Heart left ventricle (tissue), 16 donors: Measurements from ENCODE around the gene GNAO1. TPM values are rescaled to one million over a fixed set of nuclear protein-coding genes. Genes with fewer than 3 reads are reported as not detected.
A peak's percentile ranks its signal among the peaks of the same experiment; 100 is the strongest.

Source experiments
- ATAC-seq, 4 donors: fragments of 200-7000 bp; cut with Tn5 transposase; one replicate each; pipeline ENCODE4 v1.9.1; 2020 to 2022; ENCODE audit warnings: moderate library complexity in 4 of 4, mild to moderate bottlenecking in 3 of 4, moderate number of reproducible peaks in 1 of 4
- DNase-seq, 5 donors: peaks; one replicate each; pipeline ENCODE4 v3.0.0-alpha.2; 2020
- H3K27ac ChIP-seq, 12 donors: fragments of 200-600 bp; sonication (generic) in 4 of 12; one replicate each; pipeline versions ENCODE4 v1.5.0 to v1.8.0; 2016 to 2022; ENCODE audit warnings: mild to moderate bottlenecking in 2 of 12
- H3K27me3 ChIP-seq, 9 donors: fragments of 200-600 bp; sonication (generic) in 2 of 9; one replicate each; pipeline versions ENCODE4 v1.5.1 to v1.8.0; 2016 to 2022; ENCODE audit warnings: mild to moderate bottlenecking in 3 of 9
- H3K36me3 ChIP-seq, 9 donors: fragments of 200-600 bp; sonication (generic) in 2 of 9; one replicate each; pipeline versions ENCODE4 v1.5.0 to v1.8.0; 2018 to 2022; ENCODE audit warnings: mild to moderate bottlenecking in 2 of 9
- H3K4me1 ChIP-seq, 12 donors: fragments of 200-600 bp; sonication (generic) in 4 of 12; one replicate each; pipeline versions ENCODE4 v1.5.0 to v1.8.0; 2016 to 2022; ENCODE audit warnings: mild to moderate bottlenecking in 3 of 12
- H3K4me3 ChIP-seq, 12 donors: fragments of 200-600 bp; sonication (generic) in 4 of 12; one replicate each; pipeline versions ENCODE4 v1.5.0 to v1.8.0; 2017 to 2022; ENCODE audit warnings: mild to moderate bottlenecking in 9 of 12, moderate library complexity in 4 of 12
- H3K9me3 ChIP-seq, 12 donors: fragments of 200-600 bp; sonication (generic) in 4 of 12; one replicate each; pipeline versions ENCODE4 v1.5.0 to v1.8.0; 2016 to 2022; ENCODE audit warnings: mild to moderate bottlenecking in 1 of 12
- POLR2A ChIP-seq, 2 donors: fragments of 450-650 bp; IDR thresholded peaks; one replicate each; pipeline ENCODE4 v1.6.1; 2017; ENCODE audit warnings: antibody characterized with exemption in 2 of 2, mild to moderate bottlenecking in 2 of 2, moderate library complexity in 2 of 2
- WGBS, 4 donors: extraction: QIAGEN DNeasy Blood & Tissue Kit in 2 of 4; methylation state at CpG; one replicate each; pipeline versions ENCODE4 v1.1.5 to v1.1.7; 2013 to 2018; 5-methylcytosine and 5-hydroxymethylcytosine counted together
- intact Hi-C, 10 donors: fragments of 100-400 bp; cut with DNase I; formaldehyde crosslinking; loops; one replicate each; pipeline versions ENCODE4 v1.11.1 to v1.14.2; 2022
- polyA plus RNA-seq, 2 donors: library from polyadenylated mRNA; stranded (reverse); fragments of 200-250 nt; gene quantifications; one replicate each; pipeline ENCODE4 v1.2.3, GENCODE V29; 2013
- total RNA-seq, 9 donors: library from RNA; depleted of rRNA in 2 of 9; stranded (reverse); fragments of >200 nt in 2 of 9; fragmentation: NEBNext Ultra II Directional in 3 of 9; extraction: Animal tissue kit (Norgen Biotek cat#: 25700) in 3 of 9; gene quantifications; one replicate each; pipeline versions ENCODE4 v1.1.0 to v1.2.4, GENCODE V29; 2016 to 2023
- TF ChIP-seq, protein P1 (sequence below), 12 donors: fragments of 200-600 bp; sonication (generic) in 4 of 12; IDR thresholded peaks; one replicate each; pipeline versions ENCODE4 v1.5.0 to v1.8.0; 2018 to 2022; ENCODE audit warnings: antibody characterized with exemption in 12 of 12, mild to moderate bottlenecking in 5 of 12
- donor health status: ischemic (EF 13 %, LVEDD 7.1; RV severe dilation, severe dysfunction).
- donor health status: healthy with polysubstance abuse.
- donor health status: DM: no; HTN: yes; CAD: no.
- donor health status: DM: no; HTN: no; CAD: no.
- donor health status: ischemic (EF 25% LVEDD 6.9; RV normal size, moderate dysfunction).
- donor health status: ischemic (EF 25% LVEDD 5.7; RV mildly dilated, moderate dysfunction).
- donor health status: healthy.
- donor health status: DM: yes; HTN: yes; CAD: no.
- donor health status: ischemic (EF 35%, LVEDD 5.7; RV mildly dilated, moderate dysfunction).
- donor health status: nonischemic (EF 11% LVEDD 7.7; RV severe dilation, severe dysfunction).
- donor health status: DM: yes; HTN: yes; CAD: no.
- donor health status: PGD.
- donor health status: ischemic (EF 29% LVEDD 5.4; RV normal size, mild dysfunction).
- donor health status: nonischemic (EF 23%, LVEDD 6.1; RV moderate dilation, normal function).

GNAO1 gene
- total and polyA plus RNA-seq, 11 donors, result 1.4 to 26.8 (median 12.0) TPM

DNA sequence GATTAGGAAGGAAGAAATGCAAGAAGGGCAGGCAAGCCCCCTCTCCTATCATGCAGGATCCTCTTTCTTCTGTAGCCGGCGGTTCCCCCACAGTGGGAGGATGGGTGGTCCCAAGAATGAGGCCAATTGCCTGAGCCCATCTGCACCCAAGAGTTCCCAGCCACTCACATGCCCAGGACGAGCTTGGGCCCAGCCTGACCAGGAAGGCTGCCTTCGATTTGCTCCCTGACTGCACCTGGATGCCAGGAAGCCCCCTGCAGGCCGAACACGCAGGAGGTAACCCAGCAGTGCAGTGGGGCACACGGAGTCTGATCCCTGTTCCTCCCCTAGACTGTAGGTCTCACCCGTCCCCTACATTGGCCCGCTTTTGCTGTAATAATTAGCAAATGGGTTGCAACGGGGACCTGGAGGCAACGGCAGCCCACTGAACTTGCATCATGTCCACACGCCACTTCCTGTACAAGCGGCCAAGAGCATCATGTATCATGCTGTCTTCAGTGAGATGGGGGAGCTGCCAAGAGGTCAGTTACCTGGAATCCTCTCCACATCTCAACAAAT is 166.6 kb downstream of the GNAO1 start:
- H3K9me3 ChIP-seq, result no peaks in the 10 kb centered on the region
- ATAC-seq (peak in 1 of 4 donors; percentile 4), DNase-seq (peak in 2 of 5 donors; percentile 9 to 15)
- WGBS, 4 donors, result 84 to 89% (median 86%) methylated on average over 12 to 13 of the region's 13 CpGs
- H3K36me3 ChIP-seq, result peaks cover 0 to 30% (median 17%) of the 10 kb centered on the region in 9 donors
- H3K27ac ChIP-seq, result peak overlapping the region in 7 of 12 donors; percentile 11 to 74 (median 42)
- no peak overlapping the region for H3K4me3 ChIP-seq
- intact Hi-C loops, result no loop called here
- no peaks in the 10 kb centered on the region for H3K27me3 ChIP-seq
- peaks cover 0 to 14% (median 8%) of the 10 kb centered on the region in 12 donors for H3K4me1 ChIP-seq
- TF ChIP-seq POLR2A (IDR thresholded peaks at IDR 0.05), result no peak
- TF ChIP-seq, protein P1, sequence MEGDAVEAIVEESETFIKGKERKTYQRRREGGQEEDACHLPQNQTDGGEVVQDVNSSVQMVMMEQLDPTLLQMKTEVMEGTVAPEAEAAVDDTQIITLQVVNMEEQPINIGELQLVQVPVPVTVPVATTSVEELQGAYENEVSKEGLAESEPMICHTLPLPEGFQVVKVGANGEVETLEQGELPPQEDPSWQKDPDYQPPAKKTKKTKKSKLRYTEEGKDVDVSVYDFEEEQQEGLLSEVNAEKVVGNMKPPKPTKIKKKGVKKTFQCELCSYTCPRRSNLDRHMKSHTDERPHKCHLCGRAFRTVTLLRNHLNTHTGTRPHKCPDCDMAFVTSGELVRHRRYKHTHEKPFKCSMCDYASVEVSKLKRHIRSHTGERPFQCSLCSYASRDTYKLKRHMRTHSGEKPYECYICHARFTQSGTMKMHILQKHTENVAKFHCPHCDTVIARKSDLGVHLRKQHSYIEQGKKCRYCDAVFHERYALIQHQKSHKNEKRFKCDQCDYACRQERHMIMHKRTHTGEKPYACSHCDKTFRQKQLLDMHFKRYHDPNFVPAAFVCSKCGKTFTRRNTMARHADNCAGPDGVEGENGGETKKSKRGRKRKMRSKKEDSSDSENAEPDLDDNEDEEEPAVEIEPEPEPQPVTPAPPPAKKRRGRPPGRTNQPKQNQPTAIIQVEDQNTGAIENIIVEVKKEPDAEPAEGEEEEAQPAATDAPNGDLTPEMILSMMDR (IDR thresholded peaks at IDR 0.05), result no peak

DNA sequence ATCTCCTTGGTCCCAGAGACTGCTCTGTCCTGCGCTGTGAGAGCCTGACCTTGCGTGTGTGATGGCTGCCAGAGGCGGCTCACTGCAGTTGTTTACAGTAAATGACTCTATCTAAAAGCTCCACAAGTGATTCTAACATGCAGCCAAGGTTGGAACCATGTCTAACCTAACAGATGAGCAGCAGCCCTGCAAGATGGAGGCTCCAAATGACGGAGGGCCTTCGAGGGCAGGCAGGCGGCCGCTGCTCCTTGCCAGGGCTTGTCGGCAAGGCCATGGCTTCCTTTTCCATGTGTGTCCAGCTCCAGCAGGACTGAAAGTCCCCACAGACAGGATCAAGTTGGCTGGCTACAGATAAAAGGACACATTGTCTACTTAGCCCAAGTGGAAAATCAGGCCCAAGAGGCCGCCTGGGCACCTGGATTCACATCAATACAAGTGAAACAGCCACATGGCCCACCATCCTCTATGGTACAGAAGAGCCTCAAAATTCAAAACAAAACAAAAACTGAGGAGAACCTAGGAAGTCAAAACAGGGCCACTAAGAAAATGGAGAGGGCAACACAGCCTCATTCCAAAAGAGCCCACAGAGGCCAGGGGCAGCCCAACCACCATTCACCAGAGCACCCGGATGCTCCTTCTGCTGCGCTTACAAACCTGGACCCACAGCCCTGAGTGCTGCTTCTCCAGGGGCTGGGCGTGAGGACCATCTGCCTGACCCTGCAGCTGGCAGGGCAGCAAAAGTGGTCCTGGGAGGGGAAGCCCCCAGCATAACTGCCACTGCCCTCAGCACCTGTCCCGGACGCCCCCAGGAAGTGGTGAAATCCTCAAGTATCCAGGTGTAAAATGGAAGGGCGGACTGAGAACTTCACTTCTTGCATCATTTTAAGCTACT is 169.1 kb downstream of the GNAO1 start:
- Histone ChIP-seq H3K27me3 (no peaks in the 10 kb centered on the region), H3K36me3 (peaks cover 3 to 55% (median 41%) of the 10 kb centered on the region in 9 donors), H3K4me3 (no peak overlapping the region), H3K4me1 (peaks cover 0 to 14% (median 8%) of the 10 kb centered on the region in 12 donors), H3K9me3 (no peaks in the 10 kb centered on the region), H3K27ac (no peak overlapping the region)
- intact Hi-C loops, result no loop called here
- ATAC-seq, result no peak
- peak in 1 of 5 donors; percentile 9 for DNase-seq
- WGBS, 4 donors, result 93 to 97% (median 94%) methylated on average over 14 to 15 of the region's 15 CpGs
- TF ChIP-seq, protein P1 (IDR thresholded peaks at IDR 0.05), result no peak
- no peak for TF ChIP-seq POLR2A (IDR thresholded peaks at IDR 0.05)

DNA sequence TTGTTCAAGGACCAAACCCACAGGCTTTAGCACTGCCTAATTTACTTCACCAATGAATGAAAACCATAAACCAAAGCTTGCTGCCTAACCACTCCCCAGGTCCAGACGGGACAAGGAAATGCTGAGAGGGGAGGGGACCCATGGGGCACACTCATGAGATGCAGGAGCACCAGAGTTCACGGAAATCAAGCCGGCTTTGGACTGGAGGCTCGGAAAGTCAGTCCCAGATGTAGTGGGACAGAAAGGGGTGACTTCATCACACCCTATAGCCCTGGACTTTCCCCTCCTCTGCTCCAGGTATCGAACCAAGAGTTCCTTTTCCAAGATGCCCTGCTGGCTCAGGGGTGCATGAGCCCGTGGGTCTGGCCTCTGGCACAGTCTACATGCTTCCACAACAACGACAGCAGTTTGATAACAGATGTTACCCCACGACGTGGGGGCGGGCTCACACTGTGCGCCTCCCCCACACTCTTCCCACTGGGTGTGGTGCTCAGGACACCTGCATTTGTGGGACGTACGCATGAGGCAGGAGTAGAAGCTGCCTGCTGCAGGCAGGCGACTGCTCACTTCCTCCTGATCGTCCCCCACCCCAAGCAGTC is 170.9 kb downstream of the GNAO1 start:
- H3K9me3 ChIP-seq, result no peaks in the 10 kb centered on the region

More for the DNA sequence above, 170.9 kb downstream of the GNAO1 start:
- Histone ChIP-seq H3K36me3 (peaks cover 3 to 71% (median 55%) of the 10 kb centered on the region in 9 donors), H3K4me1 (peaks cover 0 to 5% (median 0%) of the 10 kb centered on the region in 12 donors), H3K27me3 (no peaks in the 10 kb centered on the region), H3K27ac (no peak overlapping the region), H3K4me3 (no peak overlapping the region)
- TF ChIP-seq, protein P1 (IDR thresholded peaks at IDR 0.05), result no peak
- TF ChIP-seq POLR2A (IDR thresholded peaks at IDR 0.05), result no peak
- peak in 1 of 5 donors; percentile 9 for DNase-seq
- WGBS, 4 donors, result 71 to 72% (median 72%) methylated on average over 14 to 15 of the region's 15 CpGs
- ATAC-seq, result peak in 1 of 4 donors; percentile 16
- intact Hi-C loops, result no loop called here
